ENCODE data around the gene TOMM34.

The TOMM34 gene

GRCh38 chr20:44896583-44896982, 63.6 kb downstream of the TOMM34 start:
- DNase-seq (ENCODE audit: low read depth in 3 of 3, low spot score in 1 of 3), result no peak

GRCh38 chr20:44894959-44895358, 65.2 kb downstream of the TOMM34 start:
- DNase-seq (ENCODE audit: low read depth in 3 of 3, low spot score in 1 of 3), result no peak

Measured in stimulated activated CD4-positive, alpha-beta T cell treated with anti-CD3 and anti-CD28 coated beads, TNF-alpha, amount 100 ng/mL, for 1 hour (primary cell).